AG10803 (cell line): ENCODE results near the gene SIDT1.

ENCODE experiments used
- DNase-seq: peaks from one replicate; pipeline ENCODE4 v3.0.0; 2010; ENCODE audit warnings: low read depth
- H3K4me3 ChIP-seq: 2 replicates; pipeline ENCODE4 v1.5.1; 2011; ENCODE audit warnings: mild to moderate bottlenecking, low read length, control low read depth
- TF ChIP-seq, protein P1 (sequence below): conservative IDR thresholded peaks from 2 replicates; pipeline ENCODE4 v1.5.1; 2011; ENCODE audit warnings: mild to moderate bottlenecking, low read length, control low read depth, inconsistent platforms

SIDT1 gene

DNA sequence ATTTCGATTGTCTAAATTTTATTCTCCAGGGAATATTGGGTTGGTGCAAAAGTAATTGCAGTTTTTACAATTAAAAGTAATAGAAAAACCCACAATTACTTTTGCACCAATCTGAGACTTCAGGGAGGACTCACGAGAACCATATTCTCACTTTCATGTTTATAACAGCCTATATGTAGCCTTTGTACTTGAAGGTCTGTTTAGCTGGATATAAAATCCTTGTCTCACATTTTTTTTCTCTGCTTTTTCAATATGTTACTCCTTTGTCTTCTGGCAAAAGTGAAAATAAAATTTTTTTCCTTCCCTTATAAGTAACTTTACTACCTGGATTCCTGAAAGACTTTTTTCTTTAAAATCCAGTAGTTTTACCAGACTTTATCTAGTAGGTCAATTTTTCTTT lies 9.2 kb downstream of the SIDT1 start:
- TF ChIP-seq, protein P1, sequence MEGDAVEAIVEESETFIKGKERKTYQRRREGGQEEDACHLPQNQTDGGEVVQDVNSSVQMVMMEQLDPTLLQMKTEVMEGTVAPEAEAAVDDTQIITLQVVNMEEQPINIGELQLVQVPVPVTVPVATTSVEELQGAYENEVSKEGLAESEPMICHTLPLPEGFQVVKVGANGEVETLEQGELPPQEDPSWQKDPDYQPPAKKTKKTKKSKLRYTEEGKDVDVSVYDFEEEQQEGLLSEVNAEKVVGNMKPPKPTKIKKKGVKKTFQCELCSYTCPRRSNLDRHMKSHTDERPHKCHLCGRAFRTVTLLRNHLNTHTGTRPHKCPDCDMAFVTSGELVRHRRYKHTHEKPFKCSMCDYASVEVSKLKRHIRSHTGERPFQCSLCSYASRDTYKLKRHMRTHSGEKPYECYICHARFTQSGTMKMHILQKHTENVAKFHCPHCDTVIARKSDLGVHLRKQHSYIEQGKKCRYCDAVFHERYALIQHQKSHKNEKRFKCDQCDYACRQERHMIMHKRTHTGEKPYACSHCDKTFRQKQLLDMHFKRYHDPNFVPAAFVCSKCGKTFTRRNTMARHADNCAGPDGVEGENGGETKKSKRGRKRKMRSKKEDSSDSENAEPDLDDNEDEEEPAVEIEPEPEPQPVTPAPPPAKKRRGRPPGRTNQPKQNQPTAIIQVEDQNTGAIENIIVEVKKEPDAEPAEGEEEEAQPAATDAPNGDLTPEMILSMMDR: no peak
- DNase-seq: no peak

DNA sequence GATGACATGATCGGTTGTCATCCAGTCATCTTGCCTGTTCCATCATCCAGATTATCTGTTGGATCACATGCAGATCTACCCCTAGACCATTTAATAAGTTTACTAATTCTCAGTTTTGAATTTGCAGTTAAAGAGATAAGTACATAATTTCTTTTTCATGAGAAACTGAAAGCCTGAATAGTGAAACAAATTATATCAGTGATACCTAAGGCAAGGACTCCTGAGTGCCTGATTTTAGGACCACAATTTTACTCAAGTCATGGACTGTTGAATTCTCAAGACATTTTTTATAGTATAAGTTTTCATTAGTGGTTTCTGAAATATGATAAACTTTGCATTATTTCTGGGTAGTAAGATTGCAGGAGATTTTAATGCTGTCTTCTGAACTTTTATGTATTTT lies 13.2 kb downstream of the SIDT1 start:
- H3K4me3 ChIP-seq: no peak overlapping the region
- DNase-seq: no peak
- TF ChIP-seq, protein P1: no peak

More for the DNA sequence above, 9.2 kb downstream of the SIDT1 start:
- no peak overlapping the region for H3K4me3 ChIP-seq

DNA sequence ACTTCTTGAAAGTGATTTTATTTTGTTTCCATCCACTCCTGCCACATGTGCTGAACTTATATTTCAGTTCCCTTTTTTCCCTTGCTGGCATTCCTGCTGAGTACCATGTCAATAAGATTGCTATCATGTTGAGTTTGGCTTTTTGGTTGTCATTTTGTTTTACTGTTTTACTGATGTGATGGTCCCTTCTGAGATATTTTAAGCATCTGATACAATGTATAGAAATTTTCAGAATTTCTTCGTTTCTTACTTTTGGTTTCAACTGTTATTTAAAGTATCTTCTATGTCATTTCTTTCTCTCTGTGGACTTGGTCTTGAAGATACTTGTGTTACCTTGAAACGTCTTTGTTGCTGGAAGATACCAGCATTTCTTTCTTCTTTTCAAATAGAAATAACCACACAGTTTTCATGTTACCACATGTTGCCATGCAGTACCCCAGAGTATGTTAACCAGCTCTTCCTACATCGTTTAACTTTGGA lies 14.1 kb downstream of the SIDT1 start:
- no peak for DNase-seq
- TF ChIP-seq, protein P1: no peak
- no peak overlapping the region for H3K4me3 ChIP-seq

DNA sequence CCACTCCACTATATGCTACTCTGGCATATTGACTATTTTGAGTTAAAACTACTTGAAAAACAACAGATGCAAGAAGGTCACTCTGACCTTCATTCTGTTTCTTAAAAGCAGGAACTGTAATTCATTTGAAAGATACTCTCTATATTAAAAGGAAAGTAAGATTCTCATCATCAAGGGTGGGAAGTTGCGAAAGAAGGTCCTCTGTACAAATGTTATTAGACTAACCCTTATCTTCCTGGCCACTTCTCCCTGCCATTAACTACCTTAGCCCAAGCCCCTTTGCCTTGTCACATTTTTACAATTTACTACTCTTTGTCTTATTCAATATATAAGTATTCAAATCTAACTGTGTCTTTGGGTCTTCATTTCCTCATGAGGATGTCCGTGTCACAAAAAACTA lies 16.1 kb downstream of the SIDT1 start:
- H3K4me3 ChIP-seq: no peak overlapping the region
- DNase-seq: no peak
- TF ChIP-seq, protein P1: no peak

DNA sequence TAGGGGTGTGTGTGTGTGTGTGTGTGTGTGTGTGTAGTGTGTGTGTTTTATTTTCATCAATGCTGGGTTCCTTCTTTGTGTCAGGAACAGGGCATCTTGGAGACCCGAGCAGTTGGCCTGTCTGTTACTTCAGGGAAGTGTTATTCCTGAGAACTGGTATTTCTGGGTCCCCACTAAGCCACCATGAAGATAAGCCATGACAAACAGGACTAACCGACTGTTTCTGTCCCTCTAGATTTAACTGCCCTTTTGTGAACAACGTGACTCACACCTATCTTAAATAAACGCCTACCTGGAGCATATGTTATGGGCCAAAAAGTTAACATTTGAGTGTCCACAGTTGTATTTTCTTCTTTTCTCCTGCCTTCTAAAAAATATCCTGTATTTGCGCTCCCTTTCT lies 19.5 kb downstream of the SIDT1 start:
- no peak overlapping the region for H3K4me3 ChIP-seq
- TF ChIP-seq, protein P1: no peak
- no peak for DNase-seq

DNA sequence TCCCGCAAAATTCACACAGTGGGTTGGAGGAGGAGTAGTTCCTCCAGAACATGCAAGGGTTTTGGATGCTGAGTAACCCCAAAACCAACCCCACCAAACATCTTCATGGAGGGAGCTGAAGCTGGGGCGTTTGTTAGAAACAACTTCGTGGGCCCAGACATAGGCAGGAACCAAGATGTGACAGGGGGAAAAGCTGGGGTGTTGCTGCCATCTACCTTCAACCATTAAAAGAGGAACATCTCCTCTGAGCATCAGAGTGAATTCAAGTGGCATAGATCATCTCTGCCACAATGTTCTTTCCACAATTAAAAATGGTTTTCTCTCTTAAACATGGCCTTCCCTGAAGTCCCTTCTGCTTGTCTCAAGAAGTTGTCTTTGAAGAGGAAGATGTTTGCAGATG lies 20.5 kb downstream of the SIDT1 start:
- TF ChIP-seq, protein P1: no peak
- DNase-seq: no peak
- no peak overlapping the region for H3K4me3 ChIP-seq

DNA sequence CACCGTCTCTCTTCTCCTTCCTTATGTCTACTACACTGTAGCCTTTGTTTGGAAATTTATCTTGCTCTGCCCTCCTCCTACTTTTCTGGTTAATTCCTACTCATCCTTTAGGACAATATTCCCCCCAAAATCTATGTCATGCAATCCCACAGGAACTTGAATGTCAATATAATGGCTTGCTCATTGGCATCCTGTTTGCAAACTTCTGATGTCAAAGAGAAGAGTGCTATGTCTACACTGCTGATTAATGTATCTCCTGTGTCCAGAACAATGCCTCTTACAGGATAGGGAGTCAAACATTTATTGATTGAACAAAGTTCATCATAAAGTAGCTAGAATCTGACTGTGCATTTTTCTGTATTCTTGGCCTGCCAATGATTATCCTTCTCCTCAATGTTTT lies 22.8 kb downstream of the SIDT1 start:
- H3K4me3 ChIP-seq: no peak overlapping the region
- no peak for DNase-seq
- TF ChIP-seq, protein P1: no peak
